ENCODE measurements around the gene ZNF524. TPM values are rescaled to one million over a fixed set of nuclear protein-coding genes. Genes with fewer than 3 reads are reported as not detected.
A peak's percentile ranks its signal among the peaks of the same experiment; 100 is the strongest.

The ZNF524 gene
- total and polyA plus RNA-seq, 7 donors: 24.5 to 49.2 (median 37.1) TPM

DNA sequence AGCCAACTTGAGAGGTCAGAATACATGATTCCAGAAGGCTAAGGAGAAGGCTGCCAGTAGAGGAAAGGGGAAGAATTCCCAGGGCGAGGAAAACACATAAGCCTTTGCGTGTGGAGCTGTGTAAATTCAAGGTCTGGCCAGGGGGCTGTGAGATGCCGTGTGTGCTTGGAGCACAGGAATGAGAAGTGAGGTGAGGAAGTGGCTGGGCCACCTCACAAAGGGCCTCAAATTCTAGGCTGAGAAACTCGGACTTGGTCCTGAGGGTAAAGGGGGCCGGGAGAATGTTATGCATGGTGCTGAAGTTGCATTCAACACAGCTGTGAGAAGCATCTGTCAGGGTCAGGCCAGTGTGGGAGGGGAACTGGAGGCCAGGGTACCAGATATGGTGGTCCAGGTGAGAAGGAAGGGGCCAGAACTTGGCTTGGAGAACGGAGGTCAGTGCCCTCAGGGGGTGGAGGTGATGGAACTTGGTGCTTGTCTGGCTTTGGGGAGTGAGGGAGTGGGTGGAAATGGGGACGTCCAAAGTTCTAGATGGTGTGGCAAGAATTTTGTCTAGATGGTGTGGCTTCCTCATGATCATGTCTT is 35.9 kb downstream of the ZNF524 start:
- Histone ChIP-seq H3K27me3 (no peaks in the 10 kb centered on the region), H3K4me1 (peaks cover 0 to 67% (median 60%) of the 10 kb centered on the region in 4 donors), H3K27ac (peak overlapping the region; percentile 88 to 98 (median 97)), H3K4me3 (peak overlapping the region; percentile 68 to 100 (median 91)), H3K9me3 (no peaks in the 10 kb centered on the region), H3K36me3 (peaks cover 0 to 7% (median 0%) of the 10 kb centered on the region in 4 donors)
- intact Hi-C loops (cut with DNase I): loop anchor here (1.0 to 2.0 kb wide), 2 partner anchors 17 to 55 kb away; partner anchors contain the start of gene ZNF579
- no peak for DNase-seq
- TF ChIP-seq POLR2AphosphoS5 (IDR thresholded peaks at IDR 0.05): no peak
- TF ChIP-seq POLR2A (IDR thresholded peaks at IDR 0.05): no peak
- TF ChIP-seq, protein P1, sequence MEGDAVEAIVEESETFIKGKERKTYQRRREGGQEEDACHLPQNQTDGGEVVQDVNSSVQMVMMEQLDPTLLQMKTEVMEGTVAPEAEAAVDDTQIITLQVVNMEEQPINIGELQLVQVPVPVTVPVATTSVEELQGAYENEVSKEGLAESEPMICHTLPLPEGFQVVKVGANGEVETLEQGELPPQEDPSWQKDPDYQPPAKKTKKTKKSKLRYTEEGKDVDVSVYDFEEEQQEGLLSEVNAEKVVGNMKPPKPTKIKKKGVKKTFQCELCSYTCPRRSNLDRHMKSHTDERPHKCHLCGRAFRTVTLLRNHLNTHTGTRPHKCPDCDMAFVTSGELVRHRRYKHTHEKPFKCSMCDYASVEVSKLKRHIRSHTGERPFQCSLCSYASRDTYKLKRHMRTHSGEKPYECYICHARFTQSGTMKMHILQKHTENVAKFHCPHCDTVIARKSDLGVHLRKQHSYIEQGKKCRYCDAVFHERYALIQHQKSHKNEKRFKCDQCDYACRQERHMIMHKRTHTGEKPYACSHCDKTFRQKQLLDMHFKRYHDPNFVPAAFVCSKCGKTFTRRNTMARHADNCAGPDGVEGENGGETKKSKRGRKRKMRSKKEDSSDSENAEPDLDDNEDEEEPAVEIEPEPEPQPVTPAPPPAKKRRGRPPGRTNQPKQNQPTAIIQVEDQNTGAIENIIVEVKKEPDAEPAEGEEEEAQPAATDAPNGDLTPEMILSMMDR (IDR thresholded peaks at IDR 0.05): no peak
- TF ChIP-seq EP300 (IDR thresholded peaks at IDR 0.05): no peak
- 64 to 72% methylated on average over 7 of the region's 7 CpGs for WGBS, 2 donors

GRCh38 chr19:55636723-55637122 is 36.6 kb downstream of the ZNF524 start:
- 91 to 92% methylated on average over 4 of the region's 4 CpGs for WGBS, 2 donors
- DNase-seq: no peak

GRCh38 chr19:55637534-55637933 is 37.4 kb downstream of the ZNF524 start:
- 74 to 86% methylated on average over 11 of the region's 11 CpGs for WGBS, 2 donors
- H3K4me1 ChIP-seq: peaks cover 0 to 77% (median 68%) of the 10 kb centered on the region in 4 donors

More at GRCh38 chr19:55636723-55637122, 36.6 kb downstream of the ZNF524 start:
- intact Hi-C loops (cut with DNase I): no loop called here
- TF ChIP-seq EP300 (IDR thresholded peaks at IDR 0.05): no peak
- TF ChIP-seq POLR2A (IDR thresholded peaks at IDR 0.05): no peak
- TF ChIP-seq, protein P1 (IDR thresholded peaks at IDR 0.05): no peak
- no peak for TF ChIP-seq POLR2AphosphoS5 (IDR thresholded peaks at IDR 0.05)
- H3K27ac ChIP-seq: peak overlapping the region in 3 of 4 donors; percentile 88 to 98 (median 97)
- peaks cover 0 to 7% (median 0%) of the 10 kb centered on the region in 4 donors for H3K36me3 ChIP-seq
- H3K27me3 ChIP-seq: no peaks in the 10 kb centered on the region
- peaks cover 0 to 70% (median 62%) of the 10 kb centered on the region in 4 donors for H3K4me1 ChIP-seq
- peak overlapping the region in 1 of 4 donors; percentile 84 for H3K4me3 ChIP-seq
- no peaks in the 10 kb centered on the region for H3K9me3 ChIP-seq

GRCh38 chr19:55638864-55639359 is 38.8 kb downstream of the ZNF524 start:
- H3K9me3 ChIP-seq: no peaks in the 10 kb centered on the region
- no peak for DNase-seq
- no peak overlapping the region for H3K4me3 ChIP-seq
- peaks cover 0 to 7% (median 0%) of the 10 kb centered on the region in 4 donors for H3K36me3 ChIP-seq
- 85 to 89% methylated on average over 6 of the region's 6 CpGs for WGBS, 2 donors
- no peaks in the 10 kb centered on the region for H3K27me3 ChIP-seq
- TF ChIP-seq POLR2AphosphoS5 (IDR thresholded peaks at IDR 0.05): no peak
- no peak for TF ChIP-seq EP300 (IDR thresholded peaks at IDR 0.05)
- TF ChIP-seq, protein P1 (IDR thresholded peaks at IDR 0.05): peak in 1 of 4 experiments; percentile 33
- no peak for TF ChIP-seq POLR2A (IDR thresholded peaks at IDR 0.05)
- intact Hi-C loops (cut with DNase I): no loop called here
- peak overlapping the region in 2 of 4 donors; percentile 84 to 98 for H3K27ac ChIP-seq
- peaks cover 0 to 81% (median 74%) of the 10 kb centered on the region in 4 donors for H3K4me1 ChIP-seq

More at GRCh38 chr19:55637534-55637933, 37.4 kb downstream of the ZNF524 start:
- Histone ChIP-seq H3K27ac (no peak overlapping the region), H3K27me3 (no peaks in the 10 kb centered on the region), H3K36me3 (peaks cover 0 to 7% (median 0%) of the 10 kb centered on the region in 4 donors), H3K4me3 (no peak overlapping the region), H3K9me3 (no peaks in the 10 kb centered on the region)
- DNase-seq: no peak
- intact Hi-C loops (cut with DNase I): no loop called here
- TF ChIP-seq, protein P1 (IDR thresholded peaks at IDR 0.05): no peak
- no peak for TF ChIP-seq POLR2AphosphoS5 (IDR thresholded peaks at IDR 0.05)
- TF ChIP-seq EP300 (IDR thresholded peaks at IDR 0.05): no peak
- no peak for TF ChIP-seq POLR2A (IDR thresholded peaks at IDR 0.05)
